HG03045 (cell line): ENCODE data around the gene IL7R.
"Not testable (repeated sequence)": the region's sequence is repeated elsewhere in the genome, so short reads cannot be mapped to it uniquely, and the experiment has no call there.

ENCODE experiments used
- ATAC-seq: cut with Tn5 transposase; IDR thresholded peaks from one replicate; pipeline ENCODE4 v1.9.1; 2021; ENCODE audit warnings: mild to moderate bottlenecking, moderate library complexity; ENCODE audit not compliant: unreplicated experiment

Gene IL7R

GRCh38 chr5:35870605-35871004 is 13.9 kb downstream of the IL7R start:
- ATAC-seq, result no peak

- no peak for ATAC-seq
Observed at GRCh38 chr5:35876454-35876853, 19.8 kb downstream of the IL7R start.

GRCh38 chr5:35876922-35877321 is 20.2 kb downstream of the IL7R start:
- ATAC-seq, result no peak

GRCh38 chr5:35877655-35878054 is 21.0 kb downstream of the IL7R start:
- ATAC-seq, result no peak

GRCh38 chr5:35878079-35878478 is 21.4 kb downstream of the IL7R start:
- ATAC-seq, result no peak

GRCh38 chr5:35879096-35879495 is 22.4 kb downstream of the IL7R start:
- no peak for ATAC-seq

- ATAC-seq, result no peak
Observed at GRCh38 chr5:35879649-35880048, 23.0 kb downstream of the IL7R start.

- ATAC-seq, result no peak
Observed at GRCh38 chr5:35880156-35880555, 23.5 kb downstream of the IL7R start.

GRCh38 chr5:35881758-35882157 is 25.1 kb downstream of the IL7R start:
- no peak for ATAC-seq

GRCh38 chr5:35884191-35884769 is 27.6 kb downstream of the IL7R start:
- no peak for ATAC-seq

GRCh38 chr5:35884773-35885172 is 28.1 kb downstream of the IL7R start:
- ATAC-seq, result no peak

GRCh38 chr5:35886381-35886780 is 29.7 kb downstream of the IL7R start:
- no peak for ATAC-seq

GRCh38 chr5:35887321-35888100 is 30.8 kb downstream of the IL7R start:
- no peak for ATAC-seq

- ATAC-seq, result no peak
Observed at GRCh38 chr5:35890021-35891020, 33.6 kb downstream of the IL7R start.

- ATAC-seq, result not testable (repeated sequence)
Observed at GRCh38 chr5:35892799-35893198, 36.1 kb downstream of the IL7R start.

- no peak for ATAC-seq
Observed at GRCh38 chr5:35894131-35894530, 37.4 kb downstream of the IL7R start.

- ATAC-seq, result no peak
Observed at GRCh38 chr5:35898952-35899660, 42.4 kb downstream of the IL7R start.

GRCh38 chr5:35899800-35900199 is 43.1 kb downstream of the IL7R start:
- no peak for ATAC-seq

- ATAC-seq, result no peak
Observed at GRCh38 chr5:35900972-35901695, 44.4 kb downstream of the IL7R start.

GRCh38 chr5:35902046-35902672 is 45.5 kb downstream of the IL7R start:
- no peak for ATAC-seq
